Measurements from ENCODE around the gene CAST.

DNA sequence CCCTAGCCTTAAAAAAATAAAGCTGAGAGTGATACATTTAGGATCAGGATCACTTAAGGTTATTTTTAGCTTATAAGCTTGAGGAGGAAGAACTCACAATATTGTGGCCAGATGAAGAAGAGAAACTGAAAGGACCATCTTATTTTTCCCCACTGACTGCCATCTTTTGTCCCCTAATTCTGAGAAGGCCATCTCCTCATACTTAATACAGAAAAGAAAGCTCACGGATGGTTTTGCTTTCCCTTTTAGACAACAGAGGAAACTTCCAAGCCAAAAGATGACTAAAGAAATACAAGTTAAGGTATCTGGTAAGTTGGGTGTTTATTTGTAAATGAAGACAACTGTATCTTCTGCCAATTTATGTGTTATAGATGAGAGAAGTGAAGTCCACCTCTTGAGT is 109.2 kb downstream of the CAST start:
- TF ChIP-seq, protein P1, sequence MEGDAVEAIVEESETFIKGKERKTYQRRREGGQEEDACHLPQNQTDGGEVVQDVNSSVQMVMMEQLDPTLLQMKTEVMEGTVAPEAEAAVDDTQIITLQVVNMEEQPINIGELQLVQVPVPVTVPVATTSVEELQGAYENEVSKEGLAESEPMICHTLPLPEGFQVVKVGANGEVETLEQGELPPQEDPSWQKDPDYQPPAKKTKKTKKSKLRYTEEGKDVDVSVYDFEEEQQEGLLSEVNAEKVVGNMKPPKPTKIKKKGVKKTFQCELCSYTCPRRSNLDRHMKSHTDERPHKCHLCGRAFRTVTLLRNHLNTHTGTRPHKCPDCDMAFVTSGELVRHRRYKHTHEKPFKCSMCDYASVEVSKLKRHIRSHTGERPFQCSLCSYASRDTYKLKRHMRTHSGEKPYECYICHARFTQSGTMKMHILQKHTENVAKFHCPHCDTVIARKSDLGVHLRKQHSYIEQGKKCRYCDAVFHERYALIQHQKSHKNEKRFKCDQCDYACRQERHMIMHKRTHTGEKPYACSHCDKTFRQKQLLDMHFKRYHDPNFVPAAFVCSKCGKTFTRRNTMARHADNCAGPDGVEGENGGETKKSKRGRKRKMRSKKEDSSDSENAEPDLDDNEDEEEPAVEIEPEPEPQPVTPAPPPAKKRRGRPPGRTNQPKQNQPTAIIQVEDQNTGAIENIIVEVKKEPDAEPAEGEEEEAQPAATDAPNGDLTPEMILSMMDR (IDR thresholded peaks at IDR 0.05 in 4 of 5, conservative IDR thresholded peaks at IDR 0.05 in 1 of 5) = no peak
- TF ChIP-seq POLR2A (IDR thresholded peaks at IDR 0.05) = no peak

Data from gastrocnemius medialis (tissue), 4 donors.